Peyer's patch (tissue), 4 donors: Measurements from ENCODE around the gene LRP4. TPM values are rescaled to one million over a fixed set of nuclear protein-coding genes. Genes with fewer than 3 reads are reported as not detected.

ENCODE experiments used
- DNase-seq, 3 donors: peaks; one replicate each; pipeline ENCODE4 v3.0.0-alpha.2; 2017 to 2019
- H3K27ac ChIP-seq, 4 donors: fragments of 200-600 bp; sonication (generic); one replicate each; pipeline ENCODE4 v1.5.1; 2016 to 2019
- H3K27me3 ChIP-seq, 2 donors: fragments of 200-600 bp; sonication (generic); one replicate each; pipeline ENCODE4 v1.5.1; 2019
- H3K36me3 ChIP-seq, 3 donors: fragments of 200-600 bp; sonication (generic); one replicate each; pipeline ENCODE4 v1.5.1; 2016 to 2019
- H3K4me1 ChIP-seq, 4 donors: fragments of 200-600 bp; sonication (generic); one replicate each; pipeline ENCODE4 v1.5.1; 2016 to 2019
- H3K4me3 ChIP-seq, 4 donors: fragments of 200-600 bp; sonication (generic); 1 replicate in 3 of 4; 2 replicates in 1 of 4; pipeline ENCODE4 v1.5.1; 2016 to 2019; ENCODE audit warnings: mild to moderate bottlenecking in 1 of 4
- H3K9me3 ChIP-seq, 4 donors: fragments of 200-600 bp; sonication (generic); one replicate each; pipeline ENCODE4 v1.5.1; 2016 to 2019; ENCODE audit warnings: mild to moderate bottlenecking in 1 of 4
- CTCF ChIP-seq, 6 experiments: fragments of 450-650 bp in 4 of 6; fragments of 200-600 bp in 2 of 6; sonication (generic) in 1 of 6; IDR thresholded peaks; one replicate each; pipeline ENCODE4 v1.5.1; 2017 to 2019; ENCODE audit warnings: antibody characterized with exemption in 6 of 6, mild to moderate bottlenecking in 3 of 6, moderate library complexity in 1 of 6
- POLR2A ChIP-seq, 2 donors: fragments of 450-650 bp; IDR thresholded peaks; one replicate each; pipeline ENCODE4 v1.5.1; 2017; ENCODE audit warnings: antibody characterized with exemption in 2 of 2, mild to moderate bottlenecking in 2 of 2, moderate library complexity in 2 of 2
- total RNA-seq, 4 donors: library from RNA; depleted of rRNA; stranded (reverse); fragments of >200 nt; gene quantifications; one replicate each; pipeline ENCODE4 v1.1.0, GENCODE V29; 2016

LRP4 gene
- total RNA-seq, 4 donors from 2014 or later = 37.1 to 62.5 (median 44.4) TPM

- Histone ChIP-seq H3K36me3 (no peaks in the 10 kb centered on the region), H3K4me3 (no peak overlapping the region), H3K4me1 (no peaks in the 10 kb centered on the region), H3K27ac (no peak overlapping the region), H3K9me3 (no peaks in the 10 kb centered on the region), H3K27me3 (no peaks in the 10 kb centered on the region)
- TF ChIP-seq CTCF (IDR thresholded peaks at IDR 0.05) (no peak), POLR2A (IDR thresholded peaks at IDR 0.05) (no peak)
- DNase-seq = no peak
Observed at GRCh38 chr11:46958777-46959176, 40.4 kb upstream of the LRP4 start.

- H3K27ac ChIP-seq = no peak overlapping the region
- DNase-seq = no peak
- H3K27me3 ChIP-seq = no peaks in the 10 kb centered on the region
- H3K9me3 ChIP-seq = no peaks in the 10 kb centered on the region
- H3K4me1 ChIP-seq = peaks cover 0 to 13% (median 0%) of the 10 kb centered on the region in 4 donors
- no peak overlapping the region for H3K4me3 ChIP-seq
- H3K36me3 ChIP-seq = no peaks in the 10 kb centered on the region
- TF ChIP-seq CTCF (IDR thresholded peaks at IDR 0.05) = no peak
- TF ChIP-seq POLR2A (IDR thresholded peaks at IDR 0.05) = no peak
Observed at GRCh38 chr11:46953093-46953492, 34.7 kb upstream of the LRP4 start.

GRCh38 chr11:46952553-46952952 lies 34.2 kb upstream of the LRP4 start:
- H3K27ac ChIP-seq = no peak overlapping the region
- H3K4me1 ChIP-seq = peaks cover 0 to 15% (median 0%) of the 10 kb centered on the region in 4 donors
- no peaks in the 10 kb centered on the region for H3K9me3 ChIP-seq
- H3K36me3 ChIP-seq = no peaks in the 10 kb centered on the region
- H3K27me3 ChIP-seq = no peaks in the 10 kb centered on the region
- no peak overlapping the region for H3K4me3 ChIP-seq
- no peak for DNase-seq
- no peak for TF ChIP-seq POLR2A (IDR thresholded peaks at IDR 0.05)
- no peak for TF ChIP-seq CTCF (IDR thresholded peaks at IDR 0.05)

- Histone ChIP-seq H3K4me1 (peaks cover 0 to 15% (median 0%) of the 10 kb centered on the region in 4 donors), H3K27me3 (no peaks in the 10 kb centered on the region), H3K36me3 (no peaks in the 10 kb centered on the region), H3K4me3 (no peak overlapping the region), H3K9me3 (no peaks in the 10 kb centered on the region), H3K27ac (no peak overlapping the region)
- DNase-seq = no peak
- TF ChIP-seq POLR2A (IDR thresholded peaks at IDR 0.05) = no peak
- TF ChIP-seq CTCF (IDR thresholded peaks at IDR 0.05) = no peak
Observed at GRCh38 chr11:46951864-46952263, 33.5 kb upstream of the LRP4 start.

GRCh38 chr11:46949297-46949696 lies 30.9 kb upstream of the LRP4 start:
- TF ChIP-seq CTCF (IDR thresholded peaks at IDR 0.05) (no peak), POLR2A (IDR thresholded peaks at IDR 0.05) (no peak)
- Histone ChIP-seq H3K36me3 (no peaks in the 10 kb centered on the region), H3K4me1 (peaks cover 0 to 15% (median 0%) of the 10 kb centered on the region in 4 donors), H3K27me3 (no peaks in the 10 kb centered on the region), H3K27ac (no peak overlapping the region), H3K4me3 (no peak overlapping the region), H3K9me3 (no peaks in the 10 kb centered on the region)
- no peak for DNase-seq
